GM03348 (cell line): Measurements from ENCODE around the gene NWD2.
"Not testable (repeated sequence)": the region's sequence is repeated elsewhere in the genome, so short reads cannot be mapped to it uniquely, and the experiment has no call there.

Experiments
- DNase-seq: peaks from one replicate; pipeline ENCODE4 v3.0.0; 2012; ENCODE audit warnings: low spot score

NWD2 gene

DNA sequence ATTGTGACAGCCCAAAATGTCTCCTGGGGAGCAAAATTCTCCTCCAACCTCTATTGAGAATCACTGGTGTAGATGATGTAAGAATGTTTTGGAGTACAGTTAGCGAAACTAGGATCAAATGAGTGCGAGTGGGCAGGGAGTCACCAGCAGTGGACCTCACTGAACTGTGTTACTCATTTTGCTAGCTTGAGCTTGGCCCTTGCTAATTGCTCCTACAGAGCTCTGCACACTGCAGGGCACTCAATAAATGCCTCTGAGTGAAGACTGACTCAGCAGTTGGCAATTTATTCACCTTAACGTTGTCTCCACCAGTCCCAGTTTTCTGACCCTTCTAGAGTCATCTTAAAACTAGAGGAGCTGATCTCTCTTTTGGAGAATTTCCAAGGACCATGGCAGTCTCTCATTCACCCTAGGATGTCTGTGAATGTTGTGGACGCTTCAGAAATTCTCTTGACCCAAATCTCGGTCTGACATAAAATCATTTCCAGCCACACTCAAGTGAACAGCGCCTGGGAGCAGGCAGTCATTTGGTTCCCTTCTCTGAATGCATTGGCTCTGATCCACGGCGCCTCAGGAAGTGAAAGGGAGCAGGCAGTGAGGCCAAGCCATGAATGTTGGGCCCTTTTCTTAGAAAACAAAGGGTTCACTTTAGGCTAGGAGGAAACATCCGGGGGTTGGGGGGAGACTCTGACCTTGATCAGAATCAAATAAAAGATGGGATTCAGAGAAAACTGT lies 148.1 kb downstream of the NWD2 start:
- DNase-seq = no peak

DNA sequence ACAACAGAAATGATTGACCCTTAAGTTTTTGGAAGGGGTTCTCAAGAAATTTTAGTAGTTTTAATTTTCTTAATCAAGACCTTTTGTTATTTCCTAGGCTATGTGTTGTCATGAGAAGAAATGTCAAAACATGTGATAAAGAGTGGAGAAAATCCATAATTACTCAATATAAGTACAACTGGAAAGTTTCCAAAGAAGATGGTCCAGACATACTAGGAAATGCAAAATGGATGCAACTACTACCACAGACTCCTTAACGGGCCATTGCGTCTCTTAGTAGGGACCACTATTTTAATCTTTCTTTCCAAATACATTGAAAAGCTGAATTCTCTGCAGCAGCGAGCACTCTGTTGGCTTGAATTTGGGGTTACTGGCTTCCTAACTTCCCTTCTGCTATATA lies 148.8 kb downstream of the NWD2 start:
- DNase-seq = no peak

GRCh38 chr4:37393889-37394288 lies 149.3 kb downstream of the NWD2 start:
- DNase-seq = no peak

GRCh38 chr4:37397505-37397904 lies 153.0 kb downstream of the NWD2 start:
- no peak for DNase-seq

DNA sequence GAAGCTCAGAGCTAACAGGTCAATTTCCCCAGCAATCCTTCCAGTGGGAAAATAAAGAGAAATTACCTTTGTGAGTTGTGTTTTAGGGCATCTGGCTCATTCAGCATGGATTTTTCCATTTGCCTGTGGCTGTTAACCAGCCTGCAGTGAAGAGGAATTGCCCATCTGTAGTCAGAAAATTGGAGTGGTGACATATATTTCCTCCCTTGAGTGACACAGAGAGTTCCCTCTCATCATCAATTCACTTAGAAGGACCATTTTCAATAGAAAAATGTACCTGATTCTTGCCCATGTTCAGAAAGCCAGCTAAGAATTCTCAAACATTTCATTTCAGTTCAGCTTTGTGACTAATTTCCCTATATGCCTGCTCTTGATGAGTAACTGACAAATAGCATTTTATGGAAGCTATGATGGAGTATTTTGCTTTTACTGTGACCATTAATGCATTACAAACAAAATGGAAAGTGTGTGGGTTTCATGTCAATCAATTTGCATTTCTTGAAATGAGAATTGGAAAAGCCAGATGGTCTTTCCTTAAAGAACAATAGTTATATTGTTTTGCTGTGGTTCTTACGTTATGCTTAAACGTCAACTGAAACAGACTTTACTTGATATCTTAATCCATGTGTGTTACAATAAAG lies 155.8 kb downstream of the NWD2 start:
- no peak for DNase-seq

DNA sequence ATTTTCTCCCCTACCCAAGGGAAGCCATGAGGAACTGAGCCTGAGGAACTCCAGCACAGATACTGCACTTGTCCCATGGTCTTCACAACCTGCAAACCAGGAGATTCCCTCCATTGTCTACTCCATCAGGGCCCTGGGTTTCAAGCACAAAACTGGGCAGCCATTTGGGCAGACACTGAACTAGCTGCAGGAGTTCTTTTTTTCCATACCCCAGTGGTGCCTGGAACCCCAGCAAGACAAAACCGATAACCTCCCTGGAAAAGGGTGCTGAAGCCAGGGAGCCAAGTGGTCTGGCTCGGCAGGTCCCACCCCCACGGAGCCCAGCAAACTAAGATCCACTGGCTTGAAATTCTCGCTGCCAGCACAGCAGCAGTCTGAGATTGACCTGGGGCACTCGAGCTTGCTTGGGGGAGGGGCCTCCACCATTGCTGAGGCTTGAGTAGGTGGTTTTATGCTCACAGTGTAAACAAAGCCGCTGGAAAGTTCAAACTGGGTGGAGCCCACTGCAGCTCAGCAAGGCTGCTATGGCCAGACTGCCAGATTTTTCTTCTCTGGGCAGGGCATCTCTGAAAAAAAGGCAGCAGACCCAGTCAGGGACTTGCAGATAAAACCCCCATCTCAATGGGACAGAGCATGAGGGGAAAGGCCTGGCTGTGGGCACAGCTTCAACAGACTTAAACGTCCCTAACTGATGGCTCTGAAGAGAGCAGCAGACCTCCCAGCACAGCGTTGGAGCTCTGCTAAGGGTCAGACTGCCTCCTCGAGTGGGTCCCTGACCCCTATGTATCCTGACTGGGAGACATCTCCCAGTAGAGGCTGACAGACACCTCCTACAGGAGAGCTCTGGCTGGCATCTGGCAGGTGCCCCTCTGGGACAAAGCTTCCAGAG lies 163.6 kb downstream of the NWD2 start:
- DNase-seq = not testable (repeated sequence)

DNA sequence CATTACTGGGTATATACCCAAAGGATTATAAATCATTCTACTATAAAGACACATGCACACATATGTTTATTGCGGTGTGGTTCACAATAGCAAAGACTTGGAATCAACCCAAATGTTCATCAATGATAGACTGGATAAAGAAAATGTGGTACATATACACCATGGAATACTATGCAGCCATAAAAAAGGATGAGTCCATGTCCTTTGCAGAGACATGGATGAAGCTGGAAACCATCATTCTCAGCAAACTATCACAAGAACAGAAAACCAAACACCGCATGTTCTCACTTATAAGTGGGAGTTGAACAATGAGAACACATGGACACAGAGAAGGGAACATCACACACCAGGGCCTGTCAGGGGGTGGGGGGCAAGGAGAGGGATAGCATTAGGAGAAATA lies 169.1 kb downstream of the NWD2 start:
- DNase-seq = not testable (repeated sequence)

DNA sequence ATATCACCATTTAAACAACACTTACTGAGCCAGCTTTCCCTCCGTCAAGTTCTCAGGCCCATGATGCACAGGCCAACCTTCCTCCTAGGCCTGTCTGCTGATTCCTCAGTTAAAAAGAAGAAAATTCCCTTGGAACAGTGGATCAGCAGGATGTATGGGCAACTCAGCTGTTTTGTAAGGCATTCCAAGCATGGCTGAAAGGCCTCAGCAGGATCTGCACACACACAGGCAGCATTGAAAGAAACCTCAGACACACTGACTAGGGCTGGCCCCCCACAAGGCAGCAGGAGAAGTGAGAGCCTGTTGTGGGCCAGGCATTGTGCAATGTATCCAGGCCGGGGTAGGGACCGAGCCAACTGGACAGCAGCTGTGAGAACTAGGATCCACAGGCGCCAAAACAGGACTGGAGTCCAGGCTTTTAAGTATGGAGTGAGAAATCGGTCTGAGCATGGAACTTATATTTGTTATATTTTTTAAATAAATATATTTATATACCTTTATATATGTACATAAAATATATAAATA lies 171.4 kb downstream of the NWD2 start:
- no peak for DNase-seq

DNA sequence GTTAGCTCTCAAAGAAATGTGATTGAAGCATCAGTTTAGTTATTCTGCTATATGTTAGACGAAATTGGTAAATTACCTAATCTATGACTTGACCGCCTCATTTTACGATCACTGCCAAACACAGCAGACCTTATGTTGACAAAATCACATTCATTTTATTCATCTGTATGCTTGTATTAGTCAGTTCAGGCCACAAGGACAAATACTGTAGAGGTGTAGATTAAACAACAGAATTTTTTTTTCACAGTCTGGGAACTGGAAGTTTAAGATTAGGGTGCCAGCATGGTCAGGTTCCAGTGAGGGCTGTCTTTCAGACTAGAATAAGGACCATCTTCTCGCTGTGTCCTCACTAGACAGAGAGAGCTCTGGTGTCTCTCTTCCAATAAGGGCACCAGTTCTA lies 177.1 kb downstream of the NWD2 start:
- DNase-seq = no peak

GRCh38 chr4:37422102-37422501 lies 177.6 kb downstream of the NWD2 start:
- DNase-seq = no peak

DNA sequence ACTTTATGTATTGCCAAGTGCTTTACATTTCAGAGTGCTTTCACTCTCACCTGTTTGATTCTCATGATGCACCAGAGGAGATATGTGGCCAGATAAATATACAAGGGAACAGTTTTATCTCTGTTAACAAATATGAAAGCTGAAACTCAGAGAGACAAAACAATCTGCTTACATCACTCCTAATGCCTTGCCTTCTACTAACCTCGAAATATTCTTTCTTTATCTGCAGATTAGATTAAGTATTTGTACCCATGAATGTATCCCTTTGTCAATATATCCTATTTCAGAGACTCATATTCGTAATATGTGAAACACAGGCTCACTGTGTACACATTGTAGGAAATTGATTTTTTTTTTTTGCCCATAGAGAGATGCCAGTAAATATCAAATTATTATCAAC lies 178.1 kb downstream of the NWD2 start:
- DNase-seq = no peak

GRCh38 chr4:37423310-37423709 lies 178.8 kb downstream of the NWD2 start:
- no peak for DNase-seq

DNA sequence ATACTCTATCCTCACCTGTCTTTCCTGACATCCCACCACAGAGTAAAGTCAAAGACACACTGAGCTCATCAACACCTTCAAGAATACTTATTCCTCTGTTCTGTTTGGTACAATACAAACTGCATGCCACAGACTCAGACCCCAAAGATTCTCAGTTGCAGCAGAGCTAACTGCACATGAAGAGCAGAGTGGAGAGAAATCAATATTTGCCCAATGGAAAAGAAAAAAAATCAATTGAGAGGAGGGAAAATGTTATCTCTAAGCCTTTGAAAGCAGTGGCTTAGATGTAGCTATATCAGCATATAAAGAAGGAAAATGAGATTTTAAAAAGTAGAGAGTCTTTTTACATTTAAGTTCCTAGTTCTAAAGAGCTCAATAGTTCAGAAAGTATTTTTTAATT lies 180.2 kb downstream of the NWD2 start:
- no peak for DNase-seq

DNA sequence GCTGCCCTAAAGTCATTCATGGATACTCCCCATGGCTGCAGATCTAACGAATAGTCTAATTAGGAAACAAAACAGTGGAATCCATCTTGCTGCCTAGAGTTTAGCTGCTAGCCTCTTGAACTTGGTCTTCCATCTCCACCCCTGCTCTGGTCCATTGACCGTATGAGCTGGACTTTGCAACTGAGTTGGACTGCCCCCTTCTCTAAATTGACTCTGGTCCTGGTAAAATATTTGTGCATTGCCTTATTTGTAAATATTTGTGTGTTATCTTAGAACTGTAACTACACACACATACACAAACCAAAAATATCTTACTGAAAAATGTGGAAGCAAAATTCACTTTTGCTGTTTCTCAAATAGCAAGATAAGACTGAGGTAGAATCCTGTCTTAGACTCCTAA lies 181.3 kb downstream of the NWD2 start:
- no peak for DNase-seq

DNA sequence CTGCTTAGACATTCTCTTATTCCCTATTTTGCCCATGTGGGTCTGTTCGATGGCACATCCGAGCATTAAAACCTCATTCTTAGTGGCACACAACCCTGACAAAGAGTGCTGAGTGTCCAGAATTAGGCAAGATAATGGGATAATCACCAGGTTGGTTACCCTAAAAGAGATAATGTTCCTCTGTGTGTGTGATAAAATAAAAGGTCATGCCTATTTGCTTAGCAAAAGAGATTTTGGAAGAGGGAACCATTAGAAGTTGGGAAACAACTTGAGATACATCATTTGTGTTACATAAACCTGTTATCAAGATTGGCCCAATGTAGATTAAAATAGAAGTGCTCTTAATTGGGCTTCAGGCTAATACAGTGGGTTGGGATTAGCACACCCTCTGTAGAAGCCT lies 182.7 kb downstream of the NWD2 start:
- DNase-seq = no peak

DNA sequence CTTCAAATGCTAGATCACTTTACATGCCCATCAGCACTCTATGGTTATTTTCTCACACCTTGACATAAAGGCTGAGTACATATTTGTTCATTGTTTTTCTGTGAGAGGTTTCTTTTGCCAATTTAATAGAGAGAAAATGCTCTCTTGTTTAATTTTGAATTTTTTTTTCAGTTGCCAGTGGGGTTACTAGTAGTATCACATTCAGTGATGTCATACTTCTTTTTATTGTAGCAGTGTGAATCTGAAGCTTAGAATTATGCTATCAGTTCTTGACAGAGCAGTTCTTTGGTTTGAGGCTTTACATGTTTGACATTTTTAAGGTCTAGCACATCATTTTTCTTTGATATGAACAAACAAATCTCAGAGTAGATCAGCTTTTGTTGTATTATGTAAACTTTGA lies 185.4 kb downstream of the NWD2 start:
- DNase-seq = no peak

GRCh38 chr4:37430718-37431416 lies 186.3 kb downstream of the NWD2 start:
- no peak for DNase-seq

DNA sequence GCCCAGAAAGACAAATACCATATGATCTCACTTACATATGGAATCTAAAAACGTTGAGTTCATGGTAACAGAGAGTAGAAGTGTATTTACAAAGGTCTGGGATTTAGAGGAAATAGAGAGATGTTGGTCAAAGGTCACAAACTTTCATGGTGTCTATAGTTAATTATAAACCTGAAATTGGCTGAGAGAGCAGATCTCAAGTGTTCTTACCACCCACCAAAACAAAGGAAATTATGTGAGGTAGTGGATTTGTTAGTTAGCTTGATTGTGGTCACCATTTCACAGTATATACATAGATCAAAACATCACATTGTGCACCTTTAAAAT lies 186.8 kb downstream of the NWD2 start:
- no peak for DNase-seq

- DNase-seq = peak; percentile 14
Measured at GRCh38 chr4:37434469-37434868, 189.9 kb downstream of the NWD2 start.

GRCh38 chr4:37436546-37436945 lies 192.0 kb downstream of the NWD2 start:
- no peak for DNase-seq

- DNase-seq = no peak
Measured at GRCh38 chr4:37437163-37437562, 192.6 kb downstream of the NWD2 start.

GRCh38 chr4:37438564-37439279 lies 194.2 kb downstream of the NWD2 start:
- DNase-seq = no peak
